ENCODE measurements around the gene GABBR2.

- no peak for TF ChIP-seq FOXM1 (IDR thresholded peaks at IDR 0.05; ENCODE audit: borderline replicate concordance, low read depth)
- TF ChIP-seq EGR1 (IDR thresholded peaks at IDR 0.05) = no peak
- no peak for TF ChIP-seq CREB1 (IDR thresholded peaks at IDR 0.05; ENCODE audit: low read depth)
- TF ChIP-seq YY1 (IDR thresholded peaks at IDR 0.05; ENCODE audit: low read depth) = no peak
- TF ChIP-seq EP300 (IDR thresholded peaks at IDR 0.05; ENCODE audit: borderline replicate concordance) = no peak
- TF ChIP-seq, protein P1, sequence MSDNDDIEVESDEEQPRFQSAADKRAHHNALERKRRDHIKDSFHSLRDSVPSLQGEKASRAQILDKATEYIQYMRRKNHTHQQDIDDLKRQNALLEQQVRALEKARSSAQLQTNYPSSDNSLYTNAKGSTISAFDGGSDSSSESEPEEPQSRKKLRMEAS (IDR thresholded peaks at IDR 0.05) = no peak
- TF ChIP-seq CEBPB (IDR thresholded peaks at IDR 0.05) = no peak
- TF ChIP-seq, protein P2, sequence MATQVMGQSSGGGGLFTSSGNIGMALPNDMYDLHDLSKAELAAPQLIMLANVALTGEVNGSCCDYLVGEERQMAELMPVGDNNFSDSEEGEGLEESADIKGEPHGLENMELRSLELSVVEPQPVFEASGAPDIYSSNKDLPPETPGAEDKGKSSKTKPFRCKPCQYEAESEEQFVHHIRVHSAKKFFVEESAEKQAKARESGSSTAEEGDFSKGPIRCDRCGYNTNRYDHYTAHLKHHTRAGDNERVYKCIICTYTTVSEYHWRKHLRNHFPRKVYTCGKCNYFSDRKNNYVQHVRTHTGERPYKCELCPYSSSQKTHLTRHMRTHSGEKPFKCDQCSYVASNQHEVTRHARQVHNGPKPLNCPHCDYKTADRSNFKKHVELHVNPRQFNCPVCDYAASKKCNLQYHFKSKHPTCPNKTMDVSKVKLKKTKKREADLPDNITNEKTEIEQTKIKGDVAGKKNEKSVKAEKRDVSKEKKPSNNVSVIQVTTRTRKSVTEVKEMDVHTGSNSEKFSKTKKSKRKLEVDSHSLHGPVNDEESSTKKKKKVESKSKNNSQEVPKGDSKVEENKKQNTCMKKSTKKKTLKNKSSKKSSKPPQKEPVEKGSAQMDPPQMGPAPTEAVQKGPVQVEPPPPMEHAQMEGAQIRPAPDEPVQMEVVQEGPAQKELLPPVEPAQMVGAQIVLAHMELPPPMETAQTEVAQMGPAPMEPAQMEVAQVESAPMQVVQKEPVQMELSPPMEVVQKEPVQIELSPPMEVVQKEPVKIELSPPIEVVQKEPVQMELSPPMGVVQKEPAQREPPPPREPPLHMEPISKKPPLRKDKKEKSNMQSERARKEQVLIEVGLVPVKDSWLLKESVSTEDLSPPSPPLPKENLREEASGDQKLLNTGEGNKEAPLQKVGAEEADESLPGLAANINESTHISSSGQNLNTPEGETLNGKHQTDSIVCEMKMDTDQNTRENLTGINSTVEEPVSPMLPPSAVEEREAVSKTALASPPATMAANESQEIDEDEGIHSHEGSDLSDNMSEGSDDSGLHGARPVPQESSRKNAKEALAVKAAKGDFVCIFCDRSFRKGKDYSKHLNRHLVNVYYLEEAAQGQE (IDR thresholded peaks at IDR 0.05; ENCODE audit: low read depth) = no peak
Observed at GRCh38 chr9:98614941-98615340, 93.8 kb downstream of the GABBR2 start.
